Keratinocyte (primary cell): ENCODE results near the gene CADM2. TPM values are rescaled to one million over a fixed set of nuclear protein-coding genes. Genes with fewer than 3 reads are reported as not detected.

Source experiments
- DNase-seq: peaks from one replicate; pipeline ENCODE4 v3.0.0-alpha.2; 2011; ENCODE audit warnings: low read depth, missing footprints, low spot score
- FAIRE-seq: peaks from 2 replicates; lab custom pipeline; 2011; peaks lifted over from hg19 to GRCh38; lab: Jason Lieb, UNC
- H2AFZ ChIP-seq: 2 replicates; pipeline ENCODE4 v1.6.0; 2012; ENCODE audit warnings: low read length, control low read depth, inconsistent platforms; ENCODE audit not compliant: control insufficient read depth
- H3K27ac ChIP-seq: 2 replicates; pipeline ENCODE4 v1.5.1; 2011; ENCODE audit warnings: low read length; ENCODE audit not compliant: control insufficient read depth, insufficient read depth
- H3K27me3 ChIP-seq: 3 replicates; pipeline ENCODE4 v1.6.0; 2011; ENCODE audit warnings: low read length; ENCODE audit not compliant: control insufficient read depth, insufficient read depth; ENCODE audit errors: extremely low read depth
- H3K36me3 ChIP-seq, 2 experiments: 2 replicates in 1 of 2; 3 replicates in 1 of 2; pipeline ENCODE4 v1.5.1; 2011; ENCODE audit warnings: low read length in 2 of 2, mild to moderate bottlenecking in 1 of 2; ENCODE audit not compliant: control insufficient read depth in 2 of 2, insufficient read depth in 2 of 2; ENCODE audit errors: extremely low read depth in 1 of 2
- H3K4me1 ChIP-seq: 3 replicates; pipeline ENCODE4 v1.5.1; 2011; ENCODE audit warnings: low read length; ENCODE audit not compliant: control insufficient read depth, insufficient read depth; ENCODE audit errors: extremely low read depth
- H3K4me2 ChIP-seq: 3 replicates; pipeline ENCODE4 v1.6.0; 2011; ENCODE audit warnings: low read depth, low read length; ENCODE audit not compliant: control insufficient read depth, insufficient read depth; ENCODE audit errors: extremely low read depth
- H3K4me3 ChIP-seq, 3 experiments: fragments of 200-600 bp in 1 of 3; sonication (generic) in 1 of 3; 2 replicates in 2 of 3; 3 replicates in 1 of 3; pipeline ENCODE4 v1.5.1; 2011 to 2016; ENCODE audit warnings: low read length in 3 of 3, mild to moderate bottlenecking in 3 of 3, control low read depth in 2 of 3, inconsistent platforms in 1 of 3, low read depth in 1 of 3, mixed read lengths in 1 of 3, mixed run types in 1 of 3, moderate library complexity in 1 of 3; ENCODE audit not compliant: control insufficient read depth in 2 of 3, insufficient read depth in 2 of 3; ENCODE audit errors: extremely low read depth in 1 of 3
- H3K79me2 ChIP-seq: 2 replicates; pipeline ENCODE4 v1.6.0; 2012; ENCODE audit warnings: low read length; ENCODE audit not compliant: control insufficient read depth, insufficient read depth
- H3K9ac ChIP-seq: 3 replicates; pipeline ENCODE4 v1.6.0; 2011; ENCODE audit warnings: low read length; ENCODE audit not compliant: control insufficient read depth, insufficient read depth; ENCODE audit errors: extremely low read depth
- H3K9me1 ChIP-seq: 3 replicates; pipeline ENCODE4 v1.6.0; 2011; ENCODE audit warnings: low read length; ENCODE audit not compliant: control insufficient read depth, insufficient read depth; ENCODE audit errors: extremely low read depth
- H3K9me3 ChIP-seq: 2 replicates; pipeline ENCODE4 v1.5.1; 2012; ENCODE audit warnings: low read depth, low read length; ENCODE audit not compliant: control insufficient read depth
- H4K20me1 ChIP-seq: 3 replicates; pipeline ENCODE4 v1.6.0; 2011; ENCODE audit warnings: low read length; ENCODE audit not compliant: control insufficient read depth, insufficient read depth; ENCODE audit errors: extremely low read depth
- EZH2 ChIP-seq: IDR thresholded peaks from one replicate; pipeline ENCODE4 v1.6.1; 2012; ENCODE audit warnings: inconsistent platforms, mild to moderate bottlenecking, low read length, moderate library complexity
- dilution Hi-C: fragments of 300-500 bp; cut with MboI; formaldehyde crosslinking; loops from one replicate; pipeline ENCODE4 v1.7.0; 2020; ENCODE audit warnings: low sequenced_read_pairs; ENCODE audit not compliant: extremely low pct_ligation_motif_present
- polyA plus RNA-seq, 5 experiments: library from polyadenylated mRNA; depleted of rRNA in 3 of 5; stranded (reverse) in 3 of 5; stranded (forward) in 1 of 5; unstranded in 1 of 5; fragments of >200 nt; gene quantifications; 1 replicate in 1 of 5; 2 replicates in 3 of 5; 3 replicates in 1 of 5; pipeline versions ENCODE4 v1.2.1 to v1.2.3, GENCODE V29; 2011 to 2012; ENCODE audit warnings: missing spikeins in 2 of 5, low read depth in 1 of 5, low replicate concordance in 1 of 5
- TF ChIP-seq, protein P1 (sequence below), 3 experiments: IDR thresholded peaks in 1 of 3; conservative IDR thresholded peaks in 1 of 3; optimal IDR thresholded peaks in 1 of 3; 2 replicates in 2 of 3; 3 replicates in 1 of 3; pipeline versions ENCODE3 to v1.5.1; 2011; ENCODE audit warnings: low read length in 3 of 3, mild to moderate bottlenecking in 3 of 3, moderate library complexity in 2 of 3, control low read depth in 1 of 3, inconsistent platforms in 1 of 3; ENCODE audit not compliant: insufficient read depth in 2 of 3; ENCODE audit errors: extremely low read depth in 1 of 3

The CADM2 gene
- polyA plus RNA-seq, 1 donor (not counting 4 experiments of a cell fraction or from before 2014, with no cell fraction given), result not detected

DNA sequence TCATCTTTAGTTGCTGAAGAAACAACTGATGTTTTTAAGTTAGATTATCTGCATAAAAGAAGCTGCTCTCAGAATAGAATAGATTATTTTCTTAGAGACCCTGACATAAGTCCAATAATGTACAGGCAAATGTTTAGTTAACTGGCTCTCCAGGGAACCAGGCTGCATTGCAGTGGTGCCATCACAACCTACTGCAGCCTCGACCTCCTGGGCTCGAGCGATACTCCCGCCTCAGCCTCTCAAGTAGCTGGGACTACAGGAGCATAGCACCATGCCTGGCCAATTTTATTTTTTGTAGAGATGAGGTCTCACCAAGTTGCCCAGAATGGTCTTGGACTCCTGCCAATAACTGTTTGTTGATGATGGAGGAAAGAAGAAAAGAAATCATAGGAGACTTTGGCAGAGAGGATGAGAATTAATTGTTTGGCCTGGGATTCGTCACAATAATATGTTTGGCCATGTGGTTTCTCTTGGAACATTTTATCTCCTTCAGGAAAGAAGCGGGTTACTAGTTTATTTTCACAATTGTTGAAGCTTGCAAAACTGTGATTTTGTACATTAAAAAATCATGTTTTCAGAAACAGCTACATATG, 429.2 kb downstream of the CADM2 start:
- FAIRE-seq, result no peak
- DNase-seq, result no peak
- Histone ChIP-seq H3K4me3 (no peak overlapping the region), H3K4me1 (no peaks in the 10 kb centered on the region), H3K27me3 (no peaks in the 10 kb centered on the region), H3K79me2 (no peaks in the 10 kb centered on the region), H3K9me3 (no peaks in the 10 kb centered on the region), H3K4me2 (no peak overlapping the region), H3K27ac (no peak overlapping the region), H3K9me1 (no peaks in the 10 kb centered on the region), H3K9ac (no peak overlapping the region), H3K36me3 (no peaks in the 10 kb centered on the region), H4K20me1 (no peaks in the 10 kb centered on the region), H2AFZ (no peak overlapping the region)
- no peak for TF ChIP-seq EZH2
- TF ChIP-seq, protein P1, sequence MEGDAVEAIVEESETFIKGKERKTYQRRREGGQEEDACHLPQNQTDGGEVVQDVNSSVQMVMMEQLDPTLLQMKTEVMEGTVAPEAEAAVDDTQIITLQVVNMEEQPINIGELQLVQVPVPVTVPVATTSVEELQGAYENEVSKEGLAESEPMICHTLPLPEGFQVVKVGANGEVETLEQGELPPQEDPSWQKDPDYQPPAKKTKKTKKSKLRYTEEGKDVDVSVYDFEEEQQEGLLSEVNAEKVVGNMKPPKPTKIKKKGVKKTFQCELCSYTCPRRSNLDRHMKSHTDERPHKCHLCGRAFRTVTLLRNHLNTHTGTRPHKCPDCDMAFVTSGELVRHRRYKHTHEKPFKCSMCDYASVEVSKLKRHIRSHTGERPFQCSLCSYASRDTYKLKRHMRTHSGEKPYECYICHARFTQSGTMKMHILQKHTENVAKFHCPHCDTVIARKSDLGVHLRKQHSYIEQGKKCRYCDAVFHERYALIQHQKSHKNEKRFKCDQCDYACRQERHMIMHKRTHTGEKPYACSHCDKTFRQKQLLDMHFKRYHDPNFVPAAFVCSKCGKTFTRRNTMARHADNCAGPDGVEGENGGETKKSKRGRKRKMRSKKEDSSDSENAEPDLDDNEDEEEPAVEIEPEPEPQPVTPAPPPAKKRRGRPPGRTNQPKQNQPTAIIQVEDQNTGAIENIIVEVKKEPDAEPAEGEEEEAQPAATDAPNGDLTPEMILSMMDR (optimal IDR thresholded peaks at IDR 0.05 in 1 of 3, IDR thresholded peaks at IDR 0.05 in 1 of 3, conservative IDR thresholded peaks at IDR 0.05 in 1 of 3; ENCODE audit: extremely low read depth in 1 of 3, insufficient read depth in 2 of 3, low read length in 3 of 3), result no peak
- dilution Hi-C loops, result no loop called here

DNA sequence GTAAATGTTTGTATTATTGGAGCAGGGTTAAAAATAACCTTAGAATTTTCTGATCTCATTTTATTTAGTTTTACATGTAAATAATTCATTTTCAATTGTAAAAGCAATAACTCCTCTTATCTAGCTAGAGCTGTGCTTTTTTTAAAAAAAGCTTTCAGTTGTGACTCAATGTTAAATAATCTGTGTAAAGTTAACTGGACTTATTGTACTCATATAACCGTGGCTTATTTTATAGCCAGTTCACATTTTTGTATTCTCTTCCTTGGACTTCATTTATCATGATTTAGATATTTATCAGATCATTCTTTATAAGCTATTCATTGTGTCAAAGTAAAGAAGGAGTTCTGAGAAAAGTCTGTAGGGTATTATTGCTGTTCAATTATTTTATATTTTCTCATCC, 435.6 kb downstream of the CADM2 start:
- Histone ChIP-seq H3K9me1 (no peaks in the 10 kb centered on the region), H3K36me3 (no peaks in the 10 kb centered on the region), H3K4me3 (no peak overlapping the region), H2AFZ (no peak overlapping the region), H3K9me3 (no peaks in the 10 kb centered on the region), H3K27ac (no peak overlapping the region), H4K20me1 (no peaks in the 10 kb centered on the region), H3K9ac (no peak overlapping the region), H3K27me3 (no peaks in the 10 kb centered on the region), H3K79me2 (no peaks in the 10 kb centered on the region), H3K4me2 (no peak overlapping the region), H3K4me1 (no peaks in the 10 kb centered on the region)
- DNase-seq (no peak), FAIRE-seq (no peak)
- dilution Hi-C loops, result no loop called here
- TF ChIP-seq, protein P1 (optimal IDR thresholded peaks at IDR 0.05 in 1 of 3, IDR thresholded peaks at IDR 0.05 in 1 of 3, conservative IDR thresholded peaks at IDR 0.05 in 1 of 3; ENCODE audit: extremely low read depth in 1 of 3, insufficient read depth in 2 of 3, low read length in 3 of 3), result no peak
- TF ChIP-seq EZH2, result no peak
